Measurements from ENCODE around the gene USP5.

DNA sequence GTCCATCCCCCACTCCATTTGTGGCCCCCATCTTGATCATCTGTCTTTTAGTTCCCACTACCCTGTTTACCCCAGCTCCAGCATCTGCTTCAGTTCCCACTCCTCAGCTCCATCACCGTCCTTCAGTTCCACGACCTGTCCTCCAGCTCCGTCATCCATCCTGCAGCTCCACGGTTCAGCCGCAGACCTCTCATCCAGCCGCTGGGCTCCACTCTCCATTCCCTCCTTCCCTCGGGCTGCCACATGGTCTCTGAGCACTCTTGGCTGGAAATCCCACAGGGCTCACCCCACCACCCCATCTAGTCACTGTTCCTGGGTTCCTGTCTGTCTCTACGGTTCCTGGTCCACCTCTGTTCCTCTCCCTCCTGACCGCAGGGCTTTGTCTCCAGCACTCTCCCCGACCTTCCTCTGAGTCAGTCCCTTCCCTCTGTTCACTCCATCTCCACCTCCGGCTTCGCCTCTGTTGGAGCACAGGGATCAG is 27.0 kb upstream of the USP5 start:
- TF ChIP-seq CTCF (IDR thresholded peaks at IDR 0.05) (no peak), EP300 (IDR thresholded peaks at IDR 0.05) (no peak), POLR2AphosphoS5 (IDR thresholded peaks at IDR 0.05) (no peak)
